ENCODE data around the gene LRRC4C. TPM values are rescaled to one million over a fixed set of nuclear protein-coding genes. Genes with fewer than 3 reads are reported as not detected.

The LRRC4C gene
- total RNA-seq, 1 experiment from 2014 or later: not detected

DNA sequence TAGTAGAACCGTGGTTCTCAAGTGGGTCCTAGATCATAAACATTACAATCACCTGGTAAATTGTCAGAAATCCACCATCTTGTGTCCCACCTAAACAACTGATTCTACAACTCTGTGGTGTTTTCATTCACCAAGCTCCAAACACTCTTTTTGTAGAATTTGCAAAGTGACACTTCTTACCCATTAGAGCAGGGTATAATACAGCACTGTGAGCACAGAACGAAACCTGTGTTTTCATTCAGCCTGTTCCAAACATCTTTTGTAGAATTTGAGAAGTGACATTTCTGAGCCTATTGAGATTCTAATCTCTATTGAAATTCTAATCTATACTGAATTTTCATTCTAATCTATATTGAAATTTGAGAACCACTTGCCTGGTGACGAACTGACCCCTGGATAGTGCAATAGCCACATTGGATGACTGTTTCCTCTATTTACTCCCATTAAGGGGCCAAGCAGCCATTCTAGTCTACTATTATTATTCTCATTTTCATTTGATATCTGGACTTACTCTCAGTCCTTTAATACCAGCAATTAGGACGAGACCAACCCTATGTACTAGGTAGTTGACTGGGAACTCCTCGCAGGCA, 616.6 kb downstream of the LRRC4C start:
- Mint-ChIP-seq H3K27me3 (ENCODE audit: unreplicated experiment) (no peaks in the 10 kb centered on the region), H3K36me3 (ENCODE audit: insufficient read depth, unreplicated experiment) (no peaks in the 10 kb centered on the region), H3K9me3 (ENCODE audit: low read depth, unreplicated experiment) (peaks cover 6% of the 10 kb centered on the region), H3K27ac (ENCODE audit: unreplicated experiment) (no peak overlapping the region), H3K4me3 (ENCODE audit: low read depth, unreplicated experiment) (no peak overlapping the region), H3K4me1 (ENCODE audit: low read depth, unreplicated experiment) (no peaks in the 10 kb centered on the region)
- TF ChIP-seq, protein P1, sequence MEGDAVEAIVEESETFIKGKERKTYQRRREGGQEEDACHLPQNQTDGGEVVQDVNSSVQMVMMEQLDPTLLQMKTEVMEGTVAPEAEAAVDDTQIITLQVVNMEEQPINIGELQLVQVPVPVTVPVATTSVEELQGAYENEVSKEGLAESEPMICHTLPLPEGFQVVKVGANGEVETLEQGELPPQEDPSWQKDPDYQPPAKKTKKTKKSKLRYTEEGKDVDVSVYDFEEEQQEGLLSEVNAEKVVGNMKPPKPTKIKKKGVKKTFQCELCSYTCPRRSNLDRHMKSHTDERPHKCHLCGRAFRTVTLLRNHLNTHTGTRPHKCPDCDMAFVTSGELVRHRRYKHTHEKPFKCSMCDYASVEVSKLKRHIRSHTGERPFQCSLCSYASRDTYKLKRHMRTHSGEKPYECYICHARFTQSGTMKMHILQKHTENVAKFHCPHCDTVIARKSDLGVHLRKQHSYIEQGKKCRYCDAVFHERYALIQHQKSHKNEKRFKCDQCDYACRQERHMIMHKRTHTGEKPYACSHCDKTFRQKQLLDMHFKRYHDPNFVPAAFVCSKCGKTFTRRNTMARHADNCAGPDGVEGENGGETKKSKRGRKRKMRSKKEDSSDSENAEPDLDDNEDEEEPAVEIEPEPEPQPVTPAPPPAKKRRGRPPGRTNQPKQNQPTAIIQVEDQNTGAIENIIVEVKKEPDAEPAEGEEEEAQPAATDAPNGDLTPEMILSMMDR (IDR thresholded peaks at IDR 0.05; ENCODE audit: unreplicated experiment): no peak
- intact Hi-C loops (cut with micrococcal nuclease; ENCODE audit: unreplicated experiment): no loop called here
- no peak for DNase-seq
- no TSS peak for BruUV-seq (replicated peaks)
- CTCF ChIA-PET: no interaction called here

DNA sequence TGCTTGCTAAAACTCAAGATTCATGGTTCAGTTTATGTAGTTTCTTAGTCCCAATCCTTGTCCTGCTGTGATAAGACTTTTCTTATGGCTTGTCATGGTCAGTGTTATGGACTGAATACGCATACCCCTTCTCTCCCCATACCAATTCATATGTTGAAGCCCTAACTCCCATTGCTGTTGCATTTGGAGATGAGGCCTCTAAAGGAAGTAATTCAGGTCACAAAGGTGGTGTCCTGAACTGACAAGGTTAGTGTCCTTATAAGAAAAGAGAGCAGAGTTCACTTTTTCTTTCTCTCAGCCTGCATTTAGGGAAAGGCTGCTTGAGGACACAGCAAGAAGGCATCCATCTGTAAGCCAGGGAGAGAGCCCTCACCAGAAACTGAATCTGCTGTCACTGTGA, 618.2 kb downstream of the LRRC4C start:
- TF ChIP-seq, protein P1 (IDR thresholded peaks at IDR 0.05; ENCODE audit: unreplicated experiment): no peak
- H3K4me1 Mint-ChIP-seq (ENCODE audit: low read depth, unreplicated experiment): no peaks in the 10 kb centered on the region
- H3K4me3 Mint-ChIP-seq (ENCODE audit: low read depth, unreplicated experiment): no peak overlapping the region
- H3K27me3 Mint-ChIP-seq (ENCODE audit: unreplicated experiment): no peaks in the 10 kb centered on the region
- intact Hi-C loops (cut with micrococcal nuclease; ENCODE audit: unreplicated experiment): no loop called here
- no peaks in the 10 kb centered on the region for H3K36me3 Mint-ChIP-seq (ENCODE audit: insufficient read depth, unreplicated experiment)
- CTCF ChIA-PET: no interaction called here
- no peak for DNase-seq
- peaks cover 6% of the 10 kb centered on the region for H3K9me3 Mint-ChIP-seq (ENCODE audit: low read depth, unreplicated experiment)
- no TSS peak for BruUV-seq (replicated peaks)
- H3K27ac Mint-ChIP-seq (ENCODE audit: unreplicated experiment): no peak overlapping the region

DNA sequence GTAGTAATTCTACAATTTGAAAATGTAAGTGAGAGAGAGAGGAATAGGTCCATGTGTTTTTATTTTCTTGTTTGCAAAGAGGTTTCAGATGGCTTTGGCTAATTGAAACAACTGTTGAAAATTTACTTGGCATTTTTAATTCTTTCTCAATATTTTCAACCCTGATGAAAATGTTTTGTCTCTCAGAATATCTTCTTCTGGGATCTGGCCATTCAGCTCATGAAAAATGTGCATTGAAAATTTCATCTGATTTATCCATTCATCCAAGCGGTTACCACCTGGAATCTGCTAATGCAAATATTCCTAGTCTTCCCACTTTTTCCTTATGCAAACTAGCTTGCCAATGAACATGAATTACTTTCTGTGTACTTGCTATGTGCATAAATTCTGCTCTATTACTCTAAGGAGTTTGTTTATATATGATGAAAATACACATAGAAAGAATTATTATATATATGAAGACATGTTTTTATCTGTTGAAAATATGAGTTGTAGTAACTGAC, 621.2 kb downstream of the LRRC4C start:
- TF ChIP-seq, protein P1 (IDR thresholded peaks at IDR 0.05; ENCODE audit: unreplicated experiment): no peak
- CTCF ChIA-PET: no interaction called here
- peaks cover 7% of the 10 kb centered on the region for H3K9me3 Mint-ChIP-seq (ENCODE audit: low read depth, unreplicated experiment)
- no peaks in the 10 kb centered on the region for H3K4me1 Mint-ChIP-seq (ENCODE audit: low read depth, unreplicated experiment)
- BruUV-seq (replicated peaks): no TSS peak
- intact Hi-C loops (cut with micrococcal nuclease; ENCODE audit: unreplicated experiment): no loop called here
- no peak overlapping the region for H3K4me3 Mint-ChIP-seq (ENCODE audit: low read depth, unreplicated experiment)
- no peaks in the 10 kb centered on the region for H3K27me3 Mint-ChIP-seq (ENCODE audit: unreplicated experiment)
- DNase-seq: no peak
- H3K27ac Mint-ChIP-seq (ENCODE audit: unreplicated experiment): no peak overlapping the region
- H3K36me3 Mint-ChIP-seq (ENCODE audit: insufficient read depth, unreplicated experiment): no peaks in the 10 kb centered on the region

DNA sequence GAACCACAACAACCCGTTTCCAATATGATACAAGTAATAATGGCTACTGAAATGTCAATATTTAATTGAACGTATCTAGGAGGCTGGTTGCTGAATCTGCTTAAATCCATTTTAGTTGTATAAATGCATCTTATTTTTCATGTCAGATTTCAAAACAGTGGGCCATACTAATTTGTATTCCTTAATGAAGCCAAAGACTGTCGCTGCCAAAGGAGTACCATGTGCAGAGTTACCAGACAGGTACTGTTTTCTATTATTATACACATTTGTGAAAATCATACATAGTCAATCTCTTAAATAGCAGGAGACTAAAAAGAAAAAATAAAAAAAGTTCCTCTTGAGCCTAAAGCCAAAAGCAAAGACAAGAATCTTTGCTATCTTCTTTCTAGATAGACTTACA, 632.3 kb downstream of the LRRC4C start:
- no TSS peak for BruUV-seq (replicated peaks)
- no peak overlapping the region for H3K4me3 Mint-ChIP-seq (ENCODE audit: low read depth, unreplicated experiment)
- CTCF ChIA-PET: no interaction called here
- intact Hi-C loops (cut with micrococcal nuclease; ENCODE audit: unreplicated experiment): no loop called here
- H3K36me3 Mint-ChIP-seq (ENCODE audit: insufficient read depth, unreplicated experiment): no peaks in the 10 kb centered on the region
- TF ChIP-seq, protein P1 (IDR thresholded peaks at IDR 0.05; ENCODE audit: unreplicated experiment): no peak
- DNase-seq: no peak
- H3K27ac Mint-ChIP-seq (ENCODE audit: unreplicated experiment): no peak overlapping the region
- H3K27me3 Mint-ChIP-seq (ENCODE audit: unreplicated experiment): no peaks in the 10 kb centered on the region
- H3K4me1 Mint-ChIP-seq (ENCODE audit: low read depth, unreplicated experiment): no peaks in the 10 kb centered on the region
- peaks cover 11% of the 10 kb centered on the region for H3K9me3 Mint-ChIP-seq (ENCODE audit: low read depth, unreplicated experiment)
